G401 (cell line): ENCODE measurements around the gene NKD1. TPM values are rescaled to one million over a fixed set of nuclear protein-coding genes. Genes with fewer than 3 reads are reported as not detected.
A peak's percentile ranks its signal among the peaks of the same experiment; 100 is the strongest.
"Not testable (repeated sequence)": the region's sequence is repeated elsewhere in the genome, so short reads cannot be mapped to it uniquely, and the experiment has no call there.

Source experiments
- DNase-seq: peaks from one replicate; pipeline ENCODE4 v3.0.0-alpha.2; 2015; ENCODE audit warnings: low spot score
- in situ Hi-C: cut with HindIII; loops from 2 replicates; pipeline ENCODE4 v1.10.0; 2016; ENCODE audit warnings: low sequenced_read_pairs, mixed read lengths
- total RNA-seq: library from RNA; depleted of rRNA; stranded (reverse); fragments of >200 nt; shearing (Covaris generic); gene quantifications from 2 replicates; pipeline ENCODE4 v1.2.3, GENCODE V29; 2014

NKD1 gene
- total RNA-seq, 1 experiment from 2014 or later = not detected

- in situ Hi-C loops = no loop called here
- no peak for DNase-seq
Observed at GRCh38 chr16:50534556-50534955, 13.6 kb upstream of the NKD1 start.

- in situ Hi-C loops = no loop called here
- no peak for DNase-seq
Observed at GRCh38 chr16:50534958-50535357, 13.2 kb upstream of the NKD1 start.

GRCh38 chr16:50535506-50536257 is 12.5 kb upstream of the NKD1 start:
- no peak for DNase-seq
- in situ Hi-C loops = no loop called here

- DNase-seq, in situ Hi-C loops: not testable (repeated sequence)
Observed at GRCh38 chr16:50536258-50536645, 11.9 kb upstream of the NKD1 start.

GRCh38 chr16:50537533-50538290 is 10.5 kb upstream of the NKD1 start:
- in situ Hi-C loops = no loop called here
- no peak for DNase-seq

- DNase-seq = no peak
- in situ Hi-C loops = no loop called here
Observed at GRCh38 chr16:50538411-50539052, 9.7 kb upstream of the NKD1 start.

GRCh38 chr16:50539053-50539695 is 9.0 kb upstream of the NKD1 start:
- no peak for DNase-seq
- in situ Hi-C loops = no loop called here

GRCh38 chr16:50539822-50540710 is 8.1 kb upstream of the NKD1 start:
- peak; percentile 55 for DNase-seq
- in situ Hi-C loops = no loop called here

- in situ Hi-C loops = no loop called here
- no peak for DNase-seq
Observed at GRCh38 chr16:50540711-50541007, 7.5 kb upstream of the NKD1 start.

- no peak for DNase-seq
- in situ Hi-C loops = no loop called here
Observed at GRCh38 chr16:50542703-50543102, 5.5 kb upstream of the NKD1 start.

GRCh38 chr16:50546125-50546524 is 2.1 kb upstream of the NKD1 start:
- in situ Hi-C loops = no loop called here
- no peak for DNase-seq

GRCh38 chr16:50547340-50548124 is 664 bp upstream of the NKD1 start:
- peak; percentile 40 for DNase-seq
- in situ Hi-C loops = no loop called here

GRCh38 chr16:50548909-50549560 is 839 bp downstream of the NKD1 start:
- in situ Hi-C loops = no loop called here
- no peak for DNase-seq

- DNase-seq = no peak
- in situ Hi-C loops = no loop called here
Observed at GRCh38 chr16:50549561-50549915, 1.3 kb downstream of the NKD1 start.

GRCh38 chr16:50550035-50550434 is 1.8 kb downstream of the NKD1 start:
- DNase-seq = no peak
- in situ Hi-C loops = no loop called here

GRCh38 chr16:50550866-50551641 is 2.9 kb downstream of the NKD1 start:
- in situ Hi-C loops = no loop called here
- DNase-seq = no peak

- DNase-seq = no peak
- in situ Hi-C loops = no loop called here
Observed at GRCh38 chr16:50552476-50553101, 4.4 kb downstream of the NKD1 start.
